GM19025 (cell line): Measurements from ENCODE around the gene TARBP1.
"Not testable (repeated sequence)": the region's sequence is repeated elsewhere in the genome, so short reads cannot be mapped to it uniquely, and the experiment has no call there.

ENCODE experiments used
- ATAC-seq: cut with Tn5 transposase; IDR thresholded peaks from one replicate; pipeline ENCODE4 v1.9.1; 2021; ENCODE audit warnings: mild to moderate bottlenecking, low read depth, moderate library complexity; ENCODE audit not compliant: unreplicated experiment

The TARBP1 gene

DNA sequence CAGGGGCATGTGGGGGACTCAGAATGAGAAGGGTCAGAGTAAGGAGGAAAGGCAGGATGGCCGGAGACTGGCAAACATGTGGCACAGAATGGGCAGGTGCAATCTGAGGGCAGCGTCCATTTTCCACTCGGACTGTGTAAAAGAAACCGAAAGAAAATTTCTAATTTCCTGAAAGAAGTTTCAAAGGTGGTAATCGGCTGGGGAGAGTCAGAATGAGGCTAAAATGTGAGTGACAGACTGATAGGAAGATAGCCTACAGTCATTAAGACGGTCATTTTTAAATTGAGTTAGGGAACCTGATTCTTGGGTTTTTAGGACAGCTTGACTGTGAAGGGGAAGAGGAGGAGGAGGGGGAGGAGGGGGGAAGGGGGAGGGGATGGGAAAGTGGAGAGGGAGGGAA lies 82.1 kb downstream of the TARBP1 start:
- ATAC-seq = no peak

- no peak for ATAC-seq
These were observed 82.9 kb downstream of the TARBP1 start for GRCh38 chr1:234396092-234396491.

DNA sequence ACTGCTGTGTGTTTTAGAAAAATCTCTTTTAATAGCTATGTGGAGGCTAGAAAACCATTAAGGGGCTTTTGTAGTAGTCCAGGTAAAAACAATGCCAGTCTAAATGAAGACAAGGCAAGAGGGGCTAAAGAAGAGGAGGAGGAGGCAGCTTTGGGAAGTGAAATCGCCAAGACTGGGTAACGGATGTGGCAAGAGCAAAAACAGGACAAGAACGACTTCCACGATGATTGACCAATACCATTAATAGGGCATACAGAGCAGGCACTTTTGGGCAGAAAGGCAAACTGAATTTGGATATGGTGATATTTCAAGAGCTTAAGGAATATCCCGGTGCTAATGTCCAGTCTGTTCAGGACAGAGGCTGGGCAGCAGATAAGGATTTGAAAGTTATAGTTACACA lies 83.7 kb downstream of the TARBP1 start:
- no peak for ATAC-seq

- ATAC-seq = no peak
These were observed 85.8 kb downstream of the TARBP1 start for GRCh38 chr1:234393190-234393589.

- no peak for ATAC-seq
These were observed 90.9 kb downstream of the TARBP1 start for GRCh38 chr1:234388094-234388493.

- ATAC-seq = no peak
These were observed 92.9 kb downstream of the TARBP1 start for GRCh38 chr1:234386122-234386521.

DNA sequence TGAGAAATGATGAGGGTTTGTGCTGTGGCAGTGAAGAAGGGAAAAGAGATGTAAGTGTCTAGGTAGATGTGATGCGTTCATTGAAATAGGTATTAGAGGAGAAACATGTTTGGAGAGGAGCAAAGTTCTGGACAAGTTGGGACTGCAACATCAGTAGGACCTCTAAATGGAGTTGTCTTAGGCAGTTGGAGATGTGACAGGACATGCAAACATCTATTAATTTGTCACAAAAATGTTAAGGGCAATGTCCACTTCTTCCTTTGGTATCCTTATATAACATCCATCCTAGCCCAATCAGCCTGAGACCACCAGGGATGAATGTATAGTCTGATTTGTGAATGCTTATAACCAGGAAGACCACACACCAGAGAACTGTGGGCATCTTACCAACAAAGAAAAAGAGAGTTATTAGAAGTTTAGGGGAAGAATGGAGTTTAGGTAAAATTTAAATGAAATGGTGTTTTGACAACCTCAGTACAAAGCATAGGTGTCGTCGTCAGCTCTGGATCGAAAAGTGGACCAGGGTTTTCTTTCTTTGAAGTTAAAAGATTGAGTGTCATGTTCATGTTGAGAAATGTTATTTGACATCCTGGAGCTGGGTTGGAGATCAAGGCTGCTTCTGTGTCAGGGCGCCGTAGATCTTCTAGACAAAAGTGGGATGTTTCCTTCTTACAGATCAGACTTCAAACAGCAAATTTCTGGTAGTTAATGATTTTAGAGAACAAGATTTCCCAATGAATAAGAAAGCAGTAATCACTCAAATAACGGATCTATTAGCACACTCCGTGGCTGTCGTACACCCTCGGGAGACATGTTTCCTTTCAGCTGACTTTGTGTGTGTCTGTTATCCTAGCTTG lies 97.1 kb downstream of the TARBP1 start:
- no peak for ATAC-seq

DNA sequence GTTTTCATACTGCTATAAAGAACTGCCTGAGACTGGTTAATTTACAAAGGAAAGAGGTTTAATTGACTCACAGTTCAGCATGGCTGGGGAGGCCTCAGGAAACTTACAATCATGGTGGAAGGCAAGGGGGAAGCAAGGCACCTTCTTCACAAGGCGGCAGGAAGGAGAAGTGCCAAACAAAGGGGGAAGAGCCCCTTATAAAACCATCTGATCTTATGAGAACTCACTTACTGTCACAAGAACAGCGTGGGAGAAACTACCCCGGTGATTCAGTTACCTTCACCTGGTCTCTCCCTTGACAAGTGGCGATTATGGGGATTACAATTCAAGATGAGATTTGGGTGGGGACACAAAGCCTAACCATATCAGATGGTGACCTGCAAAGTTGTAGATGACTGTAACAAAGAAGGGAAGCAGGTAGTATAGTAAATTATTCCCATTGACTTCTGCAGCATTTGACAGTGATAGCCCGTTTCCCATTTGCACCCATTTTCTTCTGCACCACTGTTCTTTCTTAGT lies 99.3 kb downstream of the TARBP1 start:
- ATAC-seq = not testable (repeated sequence)

DNA sequence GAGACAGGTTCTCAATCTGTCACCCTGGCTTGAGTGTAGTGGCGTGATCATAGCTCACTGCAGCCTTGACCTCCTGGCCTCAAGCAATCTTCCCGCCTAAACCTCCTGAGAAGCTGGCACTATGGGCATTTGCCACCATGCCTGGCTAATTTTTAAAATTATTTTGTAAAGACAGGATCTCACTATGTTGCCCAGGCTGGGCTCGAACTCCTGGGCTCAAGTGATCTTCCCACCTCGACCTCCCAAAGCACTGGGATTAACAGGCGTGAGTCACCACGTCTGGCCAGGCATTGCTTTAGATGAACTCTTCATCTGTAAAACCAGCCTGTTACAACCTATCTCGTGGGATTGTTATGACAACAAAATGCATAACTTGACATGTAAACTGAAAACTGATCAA lies 103.3 kb downstream of the TARBP1 start:
- ATAC-seq = no peak

DNA sequence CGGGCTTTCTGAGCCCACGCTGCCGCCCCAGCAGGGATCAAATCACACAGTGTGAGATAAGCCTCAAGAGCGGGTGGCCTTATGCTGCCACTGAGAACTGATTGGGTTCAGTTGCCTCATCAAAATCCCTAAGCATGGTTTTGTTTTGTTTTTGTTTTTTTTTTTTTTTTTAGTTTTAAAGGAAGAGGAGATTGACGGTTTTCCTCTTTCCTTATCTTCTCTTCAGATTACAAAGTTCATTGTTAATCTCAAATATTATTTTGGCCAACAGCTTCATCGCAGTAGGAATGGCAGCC lies 105.1 kb downstream of the TARBP1 start:
- peak; percentile 14 for ATAC-seq

DNA sequence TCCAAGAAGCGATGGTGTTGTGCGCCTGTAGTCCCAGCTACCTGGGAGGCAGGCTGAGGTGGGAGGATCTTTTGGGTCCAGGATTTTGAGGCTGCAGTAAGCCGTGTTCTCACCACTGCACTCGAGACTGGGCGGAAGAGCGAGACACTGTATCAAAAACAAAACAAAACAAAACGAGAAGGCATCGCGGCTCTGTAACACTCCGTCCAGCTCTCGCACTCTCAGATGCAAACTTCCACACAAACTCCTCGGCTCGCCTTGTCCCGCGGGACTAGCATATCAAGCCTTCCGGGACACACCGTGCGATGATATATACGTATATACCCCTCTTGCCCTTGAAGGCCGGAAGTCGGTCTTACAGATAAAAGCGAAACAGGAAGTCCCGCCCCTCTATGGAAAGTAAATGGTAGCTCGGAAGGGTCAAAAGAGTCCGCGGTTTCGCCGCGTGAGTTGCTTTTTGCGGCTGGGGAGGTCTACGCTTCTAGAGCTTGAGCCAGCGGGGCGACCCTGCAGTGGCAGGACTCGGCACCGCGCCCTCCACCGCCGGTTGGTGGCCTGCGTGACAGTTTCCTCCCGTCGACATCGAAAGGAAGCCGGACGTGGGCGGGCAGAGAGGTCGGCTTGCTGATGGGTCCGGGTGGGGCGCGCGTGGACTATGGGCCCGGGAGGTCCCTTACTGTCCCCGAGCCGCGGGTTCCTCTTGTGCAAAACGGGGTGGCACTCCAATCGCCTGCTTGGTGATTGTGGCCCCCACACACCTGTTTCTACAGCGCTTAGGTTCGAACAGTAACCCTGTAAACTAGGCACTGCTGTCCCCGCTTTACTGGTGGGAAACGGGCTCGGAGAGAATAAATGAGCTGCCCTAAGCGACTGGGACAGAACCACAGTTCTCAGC lies 105.7 kb downstream of the TARBP1 start, which contains the start of gene COA6:
TSS of gene COA6 (plus strand) at position 393 of the 895 bp plus-strand sequence. CDS start at position 404, 11 bp downstream.
- ATAC-seq = peak; percentile 83

GRCh38 chr1:234372011-234372757 lies 106.8 kb downstream of the TARBP1 start:
- ATAC-seq = no peak

DNA sequence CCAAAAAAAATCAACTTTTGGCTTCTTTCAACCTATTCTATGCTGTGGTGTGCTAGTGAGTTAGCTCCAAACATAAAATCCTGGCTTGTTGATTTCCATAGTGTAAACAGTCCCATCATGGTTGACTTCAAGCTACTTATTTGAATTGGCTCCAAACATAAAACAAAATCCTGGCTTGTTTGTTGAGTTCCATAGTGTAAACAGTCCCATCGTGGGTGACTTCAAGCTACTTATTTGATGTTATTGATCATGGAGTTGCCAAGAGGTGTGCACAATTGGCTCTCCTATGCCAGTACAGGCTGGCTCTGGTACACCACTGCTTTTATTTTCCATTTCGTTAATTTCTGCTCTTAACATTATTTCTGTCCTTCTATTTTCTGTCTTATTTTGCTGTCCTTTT lies 107.6 kb downstream of the TARBP1 start:
- no peak for ATAC-seq

GRCh38 chr1:234369784-234370183 lies 109.2 kb downstream of the TARBP1 start:
- no peak for ATAC-seq

DNA sequence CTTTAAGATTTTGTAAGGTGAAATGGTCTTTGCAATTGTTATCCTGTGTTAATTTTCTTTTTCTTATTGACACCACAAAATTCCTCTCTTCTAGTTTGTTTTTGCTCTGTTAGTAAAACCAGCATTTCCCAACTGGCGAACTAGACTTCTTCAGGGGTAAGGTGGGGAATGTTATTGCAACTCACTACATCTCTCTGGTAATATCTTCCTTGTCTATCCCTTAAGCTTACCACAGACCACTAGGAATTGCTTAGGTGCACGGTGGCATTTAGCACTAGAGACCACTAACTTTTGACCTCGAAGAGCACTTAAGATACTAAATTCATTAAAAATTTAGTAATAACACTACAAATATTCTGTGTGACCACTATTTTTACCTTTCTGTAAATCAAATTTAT lies 109.9 kb downstream of the TARBP1 start:
- ATAC-seq = no peak

GRCh38 chr1:234368320-234369032 lies 110.5 kb downstream of the TARBP1 start:
- ATAC-seq = no peak

GRCh38 chr1:234362558-234362957 lies 116.4 kb downstream of the TARBP1 start:
- no peak for ATAC-seq

DNA sequence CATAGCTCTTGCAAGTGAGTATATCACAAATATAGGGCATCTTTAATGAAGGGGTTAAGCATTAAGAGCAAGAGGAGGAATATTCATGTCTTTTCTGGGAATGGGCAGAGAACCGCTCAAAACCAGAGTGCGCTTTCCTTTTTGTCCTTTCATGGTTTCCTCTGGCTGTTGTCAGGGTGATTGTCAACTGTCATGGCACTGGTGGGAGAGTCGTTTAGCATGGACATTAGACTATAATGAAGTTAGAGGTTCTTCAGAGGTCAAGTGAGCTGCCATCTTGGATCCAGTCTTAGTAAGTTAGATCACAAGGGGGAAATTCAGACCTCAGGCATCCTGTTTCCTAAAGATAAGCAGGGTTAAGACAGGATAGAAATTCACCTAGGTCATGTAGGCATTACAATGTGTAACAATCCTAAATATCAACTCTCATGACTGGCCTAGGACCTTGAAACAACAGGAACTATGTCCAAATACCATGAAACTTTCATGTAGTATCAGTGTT lies 117.8 kb downstream of the TARBP1 start:
- no peak for ATAC-seq

- no peak for ATAC-seq
These were observed 121.1 kb downstream of the TARBP1 start for GRCh38 chr1:234357831-234358230.
